Tongue (tissue), 2 donors: ENCODE measurements around the gene SLC22A8. TPM values are rescaled to one million over a fixed set of nuclear protein-coding genes. Genes with fewer than 3 reads are reported as not detected.
"Not testable (repeated sequence)": the region's sequence is repeated elsewhere in the genome, so short reads cannot be mapped to it uniquely, and the experiment has no call there.

ENCODE experiments used
- DNase-seq: peaks from one replicate; pipeline ENCODE4 v3.0.0-alpha.2; 2015
- total RNA-seq: library from RNA; depleted of rRNA; stranded (reverse); fragments of >200 nt; gene quantifications from one replicate; pipeline ENCODE4 v1.2.3, GENCODE V29; 2014

The SLC22A8 gene
- total RNA-seq, 1 donor from 2014 or later, result not detected

DNA sequence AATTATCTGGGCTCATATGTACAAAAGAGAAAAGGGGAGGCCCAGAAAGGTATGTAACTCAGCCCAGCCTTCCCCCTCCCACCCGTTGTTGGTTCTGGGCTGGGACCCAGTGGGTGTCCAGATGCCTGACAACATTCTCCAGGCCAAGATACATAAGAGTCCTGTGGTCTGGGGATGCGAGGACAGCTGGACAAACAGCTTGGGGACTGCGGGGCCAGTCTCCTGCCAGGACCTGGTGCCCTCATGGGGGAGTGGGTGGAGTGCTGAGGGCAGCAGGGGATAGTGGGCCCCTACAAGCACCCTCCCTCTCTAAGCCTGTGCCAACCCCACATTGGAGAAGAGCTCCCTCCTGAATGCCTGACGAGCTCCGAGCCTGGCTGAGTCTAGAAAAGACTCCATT is 27.4 kb downstream of the SLC22A8 start:
- DNase-seq, result no peak

DNA sequence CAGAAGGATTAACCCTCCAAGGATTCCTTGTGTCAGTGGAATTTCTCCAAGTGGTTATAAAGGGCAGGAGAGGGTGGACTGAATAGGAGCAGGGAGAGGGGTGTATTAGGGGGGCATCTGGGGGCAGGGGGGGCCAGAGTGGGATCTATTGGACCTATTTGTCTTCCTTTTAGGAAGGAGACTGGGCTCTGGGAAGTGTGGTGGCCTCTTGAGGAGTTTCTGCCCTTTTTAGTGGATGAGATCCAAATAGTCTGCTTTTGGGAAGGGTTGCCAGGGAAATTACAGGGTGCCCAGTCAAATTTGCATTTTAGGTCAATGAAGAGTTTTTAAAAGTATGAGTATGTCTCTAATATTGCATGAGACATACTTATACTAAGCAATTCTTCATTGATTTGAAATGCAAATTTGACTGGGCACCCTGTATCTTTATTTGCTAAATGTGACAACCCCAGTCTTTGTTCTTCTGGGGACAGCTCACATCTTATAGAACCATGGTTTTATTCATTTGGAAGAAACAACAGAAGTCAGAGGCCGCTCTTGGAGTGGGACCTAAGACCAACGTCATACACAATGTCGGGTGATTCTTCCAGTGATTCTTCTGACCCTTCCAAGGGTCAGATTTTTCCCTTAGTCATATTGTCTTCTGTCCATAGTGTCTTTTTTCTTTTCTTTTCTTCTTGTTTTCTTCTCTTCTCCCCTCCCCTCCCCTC is 30.4 kb downstream of the SLC22A8 start:
- no peak for DNase-seq

DNA sequence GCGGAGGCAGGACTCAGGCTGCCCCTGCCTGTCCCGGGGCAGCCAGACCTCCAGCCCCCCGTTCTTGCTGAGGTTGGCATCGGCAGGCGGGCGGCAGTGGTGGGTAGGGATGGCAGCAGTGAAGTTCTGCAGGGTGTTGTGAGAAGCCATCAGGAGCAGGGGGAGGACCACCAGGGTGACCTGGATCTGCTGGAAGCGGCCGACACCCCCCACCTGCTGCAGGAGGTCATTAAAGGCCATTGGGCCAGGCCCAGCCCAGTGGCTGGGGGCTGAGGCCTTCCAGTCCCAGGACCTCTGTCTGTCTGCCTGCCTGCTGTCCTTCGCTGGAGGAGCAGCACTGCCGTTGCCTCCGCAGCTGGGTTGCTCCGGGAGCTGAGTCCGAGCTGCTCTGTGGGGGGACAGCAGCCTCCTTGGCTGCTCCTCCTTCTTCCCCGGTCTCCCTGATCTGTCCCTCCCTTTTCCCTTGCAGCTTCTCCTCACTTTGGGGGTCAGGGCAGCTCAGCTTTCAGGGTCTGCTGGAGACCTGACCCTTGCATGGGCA is 31.1 kb downstream of the SLC22A8 start, which contains the start of gene SLC22A6:
SLC22A6 (minus strand) TSS at position 517 of the 541 bp plus-strand sequence; CDS start at position 240, 277 bp downstream.
- DNase-seq, result no peak

DNA sequence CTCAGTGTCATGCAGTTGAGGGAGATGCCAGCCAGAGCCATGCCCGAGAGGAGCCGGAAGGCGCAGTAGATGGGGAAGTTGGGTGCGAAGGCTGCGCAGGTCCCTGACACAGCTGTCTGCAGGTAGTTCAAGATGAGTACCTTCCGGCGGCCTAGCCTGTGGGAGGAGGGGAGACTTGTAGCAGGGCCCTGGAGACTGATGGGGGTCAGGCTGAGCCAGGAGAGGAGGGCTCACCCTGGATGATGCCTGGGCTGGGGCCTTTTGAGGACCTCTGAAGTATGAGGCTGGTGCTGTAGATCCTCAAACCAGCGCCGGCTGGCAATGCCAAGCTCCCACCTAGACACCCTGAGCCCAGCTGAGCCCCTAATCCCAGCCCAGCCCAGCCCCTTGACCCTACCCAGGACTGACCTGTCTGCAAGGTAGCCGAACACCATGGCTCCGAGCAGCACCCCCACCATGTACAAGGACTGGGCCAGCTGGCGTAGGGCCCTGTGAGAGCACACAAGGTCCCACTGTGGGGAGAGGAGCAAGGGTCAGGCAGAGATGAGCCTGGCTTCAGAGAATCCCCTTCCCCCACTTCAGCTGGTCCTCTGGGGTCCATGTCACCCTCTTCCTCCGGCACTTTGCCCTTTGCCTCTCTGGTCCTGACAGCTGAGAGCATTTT is 32.0 kb downstream of the SLC22A8 start:
- no peak for DNase-seq

DNA sequence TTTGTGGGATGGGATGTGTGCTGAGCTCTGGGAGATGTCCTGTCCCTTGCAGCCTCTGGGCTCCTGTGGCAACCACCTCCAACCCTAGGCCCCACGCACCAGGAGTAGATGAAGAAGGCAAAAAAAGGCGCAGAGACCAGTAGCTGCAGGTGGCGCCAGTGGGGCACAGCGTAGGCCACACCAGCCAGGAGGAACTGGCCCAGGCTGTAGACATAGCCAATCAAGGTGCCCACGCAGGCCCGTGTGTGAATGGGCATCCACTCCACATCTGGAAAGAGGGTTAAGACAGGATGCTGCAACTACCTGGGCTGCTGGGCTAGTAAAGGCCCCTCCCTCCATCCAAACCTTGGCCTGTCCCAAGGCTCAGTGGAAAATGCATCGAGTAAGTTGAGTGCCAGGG is 33.9 kb downstream of the SLC22A8 start:
- DNase-seq, result no peak

DNA sequence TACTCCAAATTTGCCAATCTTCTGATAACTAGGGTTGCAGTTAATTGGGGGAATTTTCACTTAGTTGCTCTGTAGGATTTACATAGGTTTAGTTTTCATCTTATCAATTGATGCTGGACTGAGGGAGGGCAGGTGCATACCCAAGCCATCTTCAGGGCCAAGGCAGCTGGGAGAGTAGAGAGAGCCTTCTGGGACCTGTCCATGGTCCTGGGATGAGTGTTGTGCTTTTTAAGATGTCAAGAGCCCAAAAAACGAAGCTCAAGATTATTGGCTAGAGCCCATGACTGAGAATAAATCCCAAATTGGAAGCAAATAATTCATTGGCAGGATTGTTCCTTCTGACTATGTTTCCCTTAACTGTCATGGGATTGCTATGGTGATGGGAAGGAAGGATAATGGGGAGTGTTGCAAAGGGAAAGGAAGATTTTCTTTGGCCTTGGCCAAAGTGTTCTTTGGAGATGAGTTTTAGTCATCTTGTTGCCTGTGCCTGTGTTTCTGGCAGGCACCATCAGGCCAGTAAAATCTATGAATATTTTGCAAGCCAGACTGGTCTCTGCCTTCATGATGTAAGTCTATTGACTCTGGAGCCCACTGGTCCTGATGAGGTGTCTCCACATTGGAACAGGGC is 35.4 kb downstream of the SLC22A8 start:
- DNase-seq, result peak; percentile 6

DNA sequence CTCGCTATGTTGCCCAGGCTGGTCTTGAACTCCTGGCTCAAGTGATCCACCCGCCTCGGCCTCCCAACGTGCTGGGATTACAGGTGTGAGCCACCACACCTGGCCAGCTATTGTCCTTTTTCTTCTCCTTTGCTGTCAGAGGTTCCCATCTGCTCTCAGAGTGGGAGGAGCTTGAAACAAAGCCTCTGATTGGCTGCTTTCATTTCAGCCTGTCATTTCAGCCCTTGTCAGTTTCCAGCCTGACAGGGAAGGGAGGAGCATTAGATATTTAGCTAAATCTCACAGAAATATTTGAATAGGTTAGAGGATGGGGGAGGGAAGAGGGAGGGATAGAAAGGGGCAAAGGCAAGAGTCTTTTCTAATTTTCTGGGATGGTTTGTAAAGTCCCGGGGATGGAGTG is 39.5 kb downstream of the SLC22A8 start:
- no peak for DNase-seq

DNA sequence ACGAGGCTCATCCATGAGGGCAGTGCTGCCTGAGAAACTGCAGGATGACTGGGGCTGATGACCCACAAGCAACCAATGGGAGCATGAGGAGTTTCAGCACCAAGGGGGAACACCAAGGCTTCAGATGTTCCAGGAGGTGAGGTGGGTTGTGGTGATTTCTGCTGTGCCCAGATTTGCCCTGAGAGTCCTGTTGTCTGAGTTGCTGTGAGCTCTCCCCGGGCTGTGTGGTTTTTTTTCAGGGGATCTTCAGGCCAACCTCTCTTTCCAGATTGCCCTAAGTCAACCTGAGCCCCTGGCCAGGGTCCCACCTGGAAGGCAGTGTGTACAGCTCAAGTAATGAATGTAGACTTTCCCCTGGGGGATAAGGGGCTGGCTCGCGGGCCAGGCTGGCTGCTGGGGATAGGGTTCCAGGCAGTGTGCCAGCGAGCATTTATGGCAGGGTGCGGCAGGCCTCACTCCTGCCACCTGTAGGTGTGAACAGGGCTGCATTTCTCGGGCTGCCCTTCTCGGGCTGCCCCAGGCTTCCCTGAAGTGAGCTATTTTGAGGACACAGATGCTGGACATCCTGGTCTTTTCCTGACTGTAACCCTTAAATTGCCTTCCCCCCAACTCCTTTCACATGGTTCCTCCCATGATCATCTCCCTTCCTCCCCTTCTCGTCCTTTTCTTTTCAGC is 40.7 kb downstream of the SLC22A8 start:
- DNase-seq, result peak; percentile 77

DNA sequence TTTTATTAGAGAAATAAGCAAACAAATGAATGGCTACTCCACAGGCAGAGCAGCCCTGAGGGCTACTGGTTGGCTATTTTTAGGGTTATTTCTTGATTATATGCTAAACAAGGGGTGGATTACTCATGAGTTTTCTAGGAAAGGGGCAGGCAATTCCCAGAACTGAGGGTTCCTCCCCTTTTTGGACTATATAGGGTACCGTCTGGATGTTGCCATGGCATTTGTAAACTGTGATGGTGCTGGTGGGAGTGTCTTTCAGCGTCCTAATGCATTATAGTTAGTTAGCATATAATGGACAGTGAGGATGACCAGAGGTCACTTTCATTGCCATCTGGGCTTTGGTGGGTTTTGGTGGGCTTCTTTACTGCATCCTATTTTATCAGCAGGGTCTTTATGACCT is 50.1 kb downstream of the SLC22A8 start:
- DNase-seq, result no peak

DNA sequence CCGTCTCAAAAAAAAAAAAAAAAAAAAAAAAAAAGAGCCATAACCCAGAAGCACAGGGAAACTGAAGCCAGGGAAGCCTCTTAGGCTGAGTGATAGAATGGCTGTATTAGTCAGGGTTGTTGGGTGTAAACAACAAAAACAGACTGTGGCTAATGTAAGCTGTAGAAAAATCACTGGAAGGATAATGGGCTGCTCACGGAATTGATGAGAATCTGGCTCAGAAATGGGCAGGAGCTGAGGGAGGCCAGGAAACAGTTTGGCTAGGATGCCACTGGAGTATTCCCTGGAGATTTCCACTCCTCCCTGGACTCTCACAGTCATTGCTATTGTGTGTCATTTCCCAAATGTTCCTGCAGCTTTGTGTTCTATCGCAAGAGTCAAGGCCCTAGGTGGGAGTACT is 53.2 kb downstream of the SLC22A8 start:
- DNase-seq, result no peak

DNA sequence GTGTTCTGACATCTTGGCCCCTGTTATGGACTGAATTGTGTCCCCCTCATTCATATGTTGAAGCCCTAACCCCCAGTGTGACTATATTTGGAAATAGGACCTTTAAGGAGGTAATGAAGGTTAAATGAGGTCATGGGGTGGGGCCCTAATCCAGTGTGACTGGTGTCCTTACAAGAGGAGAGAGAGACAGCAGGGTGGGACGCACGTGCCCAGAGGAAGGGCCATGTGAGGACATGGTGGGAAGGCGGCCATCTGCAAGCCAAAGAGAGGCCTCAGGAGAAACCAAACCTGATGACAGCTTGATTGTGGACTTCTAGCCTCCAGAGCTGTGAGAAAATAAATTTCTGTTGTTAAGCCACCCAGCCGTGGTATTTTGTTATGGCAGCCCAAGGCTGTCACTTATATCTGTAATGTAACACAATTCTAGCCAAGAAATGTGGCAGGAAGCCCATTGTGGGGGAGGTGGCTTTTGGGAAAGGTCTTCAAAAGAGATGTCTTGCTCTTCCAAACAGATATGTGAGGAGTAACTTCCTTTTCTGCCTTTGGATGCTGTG is 54.5 kb downstream of the SLC22A8 start:
- peak; percentile 28 for DNase-seq

DNA sequence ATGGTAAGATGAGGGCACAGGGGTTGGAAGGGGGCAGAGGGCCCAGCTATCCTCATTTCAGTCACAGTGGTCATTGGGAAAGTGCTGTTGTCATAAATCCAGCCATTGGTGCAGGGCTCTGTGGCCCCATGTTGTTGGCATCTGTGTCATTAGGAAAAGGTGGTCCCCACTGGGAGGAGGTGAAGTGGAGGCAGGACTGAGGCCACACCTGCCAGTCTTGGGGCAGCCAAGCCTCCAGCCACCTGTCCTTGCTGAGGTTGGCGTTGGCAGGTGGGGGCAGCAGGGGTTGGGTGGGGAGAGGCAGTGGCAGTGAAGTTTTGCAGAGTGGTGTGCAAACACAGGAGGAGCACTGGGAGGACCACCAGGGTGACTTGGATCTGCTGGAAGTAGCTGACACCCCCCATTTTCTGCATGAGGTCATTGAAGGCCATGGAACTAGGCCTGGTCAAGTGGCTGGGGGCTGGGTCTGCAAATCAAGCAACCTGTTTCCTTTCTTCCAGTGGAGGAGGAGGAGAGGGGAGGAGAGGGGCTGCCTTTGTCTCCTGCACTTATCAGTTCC is 56.1 kb downstream of the SLC22A8 start:
- no peak for DNase-seq

DNA sequence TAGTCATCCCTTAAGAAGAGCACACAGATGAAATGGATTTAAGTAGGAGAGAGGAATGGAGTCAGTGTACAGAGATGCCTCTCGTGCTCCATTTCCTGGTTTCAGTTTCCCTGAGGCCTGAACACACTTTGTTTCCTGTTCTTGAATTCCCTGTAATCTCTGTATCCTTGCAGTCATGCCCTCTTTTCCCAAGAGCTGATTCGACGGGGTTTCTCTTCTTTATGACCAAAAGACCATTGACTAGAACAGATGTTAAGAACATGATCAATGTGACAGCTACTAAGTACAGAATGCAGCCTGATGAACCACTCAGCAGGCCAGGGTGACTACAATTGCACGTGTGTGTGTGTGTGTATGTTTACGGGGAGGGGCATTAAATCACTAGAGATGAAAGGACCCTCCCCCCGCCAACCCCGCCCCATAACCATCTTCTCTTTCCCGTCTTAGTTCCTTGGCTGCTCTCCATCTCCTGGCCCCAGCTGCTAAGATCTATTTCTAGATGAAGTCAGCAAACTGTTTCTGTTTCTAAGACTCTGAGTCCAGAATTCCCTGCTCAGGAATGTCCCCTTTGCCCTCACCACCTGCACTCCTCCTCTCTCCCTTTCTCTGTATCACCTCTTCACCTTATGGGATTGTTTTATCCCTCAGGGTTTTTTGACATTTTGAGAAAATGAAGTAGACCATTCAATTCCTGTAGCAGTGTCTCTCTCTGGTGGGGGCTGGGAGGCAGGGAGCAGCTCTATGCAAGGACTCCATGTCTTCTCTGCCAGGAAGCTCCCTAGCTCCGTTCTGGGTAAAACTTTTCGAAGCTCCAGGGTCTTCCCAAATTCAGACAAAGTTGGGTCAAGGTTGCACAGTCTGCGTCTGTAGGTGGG is 56.9 kb downstream of the SLC22A8 start:
- peak; percentile 96 for DNase-seq

DNA sequence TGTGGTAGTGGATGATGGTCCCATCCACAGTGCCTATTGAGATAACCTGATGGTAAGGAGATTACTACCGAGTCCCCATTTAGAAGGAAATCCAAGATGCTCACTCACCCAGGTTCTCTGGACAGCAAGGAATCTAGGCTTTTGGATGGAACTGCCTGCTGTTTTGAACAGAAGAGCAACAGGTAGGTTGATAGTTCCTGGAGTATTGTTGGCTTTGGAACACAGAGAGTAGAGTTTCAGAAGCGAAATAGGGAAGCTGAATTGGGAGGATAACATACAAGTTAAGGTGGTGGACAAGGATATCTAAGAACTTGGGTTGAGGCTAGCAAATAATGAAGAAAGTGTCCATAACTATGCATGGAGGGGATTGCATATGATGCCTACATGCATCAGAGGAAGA is 58.5 kb downstream of the SLC22A8 start:
- DNase-seq, result no peak

DNA sequence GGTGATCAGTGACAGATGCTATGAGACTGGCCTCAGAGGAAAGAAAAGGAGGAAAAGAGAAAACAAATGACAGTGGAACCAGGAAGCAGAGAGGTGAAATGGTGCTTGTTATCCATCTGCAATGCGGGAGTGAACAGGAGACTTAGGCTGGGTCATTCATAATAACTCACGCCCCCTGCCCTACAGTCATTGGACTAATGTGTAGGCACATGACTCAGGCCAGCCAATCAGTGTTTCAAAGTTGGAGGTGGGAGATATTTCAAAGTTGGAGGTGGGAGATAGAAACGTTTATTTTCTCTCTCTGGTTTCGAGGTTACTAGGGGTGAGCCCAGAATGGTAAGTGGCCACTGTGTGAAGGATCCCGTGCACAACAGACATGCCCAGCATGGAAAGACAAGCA is 61.2 kb downstream of the SLC22A8 start:
- no peak for DNase-seq

DNA sequence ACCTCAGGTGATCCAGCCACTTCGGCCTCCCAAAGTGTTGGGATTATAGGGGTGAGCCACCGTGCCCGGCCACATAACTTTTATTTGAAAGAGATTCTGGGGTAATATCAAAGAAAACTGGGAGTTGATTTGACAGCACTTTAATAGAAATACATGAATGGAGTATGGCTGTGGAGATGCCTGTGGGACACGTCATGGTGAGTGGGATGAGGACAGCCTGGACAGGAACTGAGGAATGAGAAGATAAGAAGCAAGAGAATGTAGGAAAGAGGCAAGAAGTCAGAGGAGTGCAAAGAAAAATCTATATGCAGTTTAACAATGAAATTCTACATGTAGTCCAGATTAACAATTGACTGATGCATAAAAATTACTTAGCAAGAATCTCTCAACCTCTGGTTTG is 61.8 kb downstream of the SLC22A8 start:
- DNase-seq, result no peak

DNA sequence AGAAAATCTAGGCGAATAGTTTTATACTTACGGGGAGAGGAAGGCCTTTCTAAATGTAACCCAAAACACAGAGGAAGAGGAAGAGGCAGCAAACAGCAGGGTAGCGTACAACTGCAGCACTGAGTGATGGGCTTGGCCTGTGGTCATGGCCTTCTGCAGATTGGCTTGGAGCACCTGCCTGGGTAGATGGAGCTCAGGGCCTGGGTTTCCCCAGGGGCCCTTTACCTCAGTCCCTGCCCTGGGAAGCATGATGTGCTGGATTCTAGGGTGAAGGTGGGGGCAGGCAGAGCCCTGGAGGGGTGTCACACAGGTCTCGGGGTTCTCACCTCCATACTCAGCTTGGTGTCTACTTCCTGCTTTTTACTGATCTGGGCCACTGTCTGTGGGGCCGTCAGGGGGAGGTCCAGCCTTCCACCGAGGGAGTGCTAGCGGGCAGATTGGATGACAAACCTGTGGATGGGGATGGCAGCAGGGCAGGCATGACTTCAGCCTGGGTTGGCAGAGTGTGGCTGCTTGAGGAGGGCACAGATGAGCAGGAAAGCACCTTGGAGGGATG is 66.8 kb downstream of the SLC22A8 start:
- DNase-seq, result no peak

DNA sequence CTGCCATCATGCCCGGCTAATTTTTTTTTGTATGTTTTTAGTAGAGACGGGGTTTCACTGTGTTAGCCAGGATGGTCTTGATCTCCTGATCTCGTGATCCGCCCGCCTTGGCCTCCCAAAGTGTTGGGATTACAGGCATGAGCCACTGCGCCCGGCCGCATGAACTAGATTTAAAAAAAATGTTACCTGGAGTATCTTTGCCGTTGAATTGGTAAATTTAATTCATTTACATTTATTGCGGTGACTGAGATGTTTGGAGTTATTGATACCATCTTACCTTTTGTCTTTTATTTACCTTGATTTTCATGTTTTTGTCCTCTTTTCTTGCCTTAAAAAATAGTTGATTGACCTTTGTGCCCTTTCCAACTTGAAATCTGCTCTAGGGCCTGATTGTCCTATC is 70.1 kb downstream of the SLC22A8 start:
- DNase-seq, result not testable (repeated sequence)
